Measurements from ENCODE around the gene TCEA3.

- TF ChIP-seq, protein P1, sequence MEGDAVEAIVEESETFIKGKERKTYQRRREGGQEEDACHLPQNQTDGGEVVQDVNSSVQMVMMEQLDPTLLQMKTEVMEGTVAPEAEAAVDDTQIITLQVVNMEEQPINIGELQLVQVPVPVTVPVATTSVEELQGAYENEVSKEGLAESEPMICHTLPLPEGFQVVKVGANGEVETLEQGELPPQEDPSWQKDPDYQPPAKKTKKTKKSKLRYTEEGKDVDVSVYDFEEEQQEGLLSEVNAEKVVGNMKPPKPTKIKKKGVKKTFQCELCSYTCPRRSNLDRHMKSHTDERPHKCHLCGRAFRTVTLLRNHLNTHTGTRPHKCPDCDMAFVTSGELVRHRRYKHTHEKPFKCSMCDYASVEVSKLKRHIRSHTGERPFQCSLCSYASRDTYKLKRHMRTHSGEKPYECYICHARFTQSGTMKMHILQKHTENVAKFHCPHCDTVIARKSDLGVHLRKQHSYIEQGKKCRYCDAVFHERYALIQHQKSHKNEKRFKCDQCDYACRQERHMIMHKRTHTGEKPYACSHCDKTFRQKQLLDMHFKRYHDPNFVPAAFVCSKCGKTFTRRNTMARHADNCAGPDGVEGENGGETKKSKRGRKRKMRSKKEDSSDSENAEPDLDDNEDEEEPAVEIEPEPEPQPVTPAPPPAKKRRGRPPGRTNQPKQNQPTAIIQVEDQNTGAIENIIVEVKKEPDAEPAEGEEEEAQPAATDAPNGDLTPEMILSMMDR (IDR thresholded peaks at IDR 0.05; ENCODE audit: insufficient read depth, low read length): no peak
- TF ChIP-seq REST (IDR thresholded peaks at IDR 0.05; ENCODE audit: insufficient replicate concordance, low read depth): no peak
- no peak for TF ChIP-seq POLR2AphosphoS5 (IDR thresholded peaks at IDR 0.05; ENCODE audit: low read depth)
- no peak for TF ChIP-seq GABPA (IDR thresholded peaks at IDR 0.05; ENCODE audit: low read depth)
- TF ChIP-seq SPI1 (IDR thresholded peaks at IDR 0.05; ENCODE audit: borderline replicate concordance, low read depth): no peak
Observed at GRCh38 chr1:23397908-23398307, 26.6 kb downstream of the TCEA3 start.

All from HL-60 (cell line).